ENCODE results near the gene PSMG3. TPM values are rescaled to one million over a fixed set of nuclear protein-coding genes. Genes with fewer than 3 reads are reported as not detected.

Gene PSMG3
- total and polyA plus RNA-seq, 2 of the 8 experiments (the other 6 are each of a cell fraction or from before 2014, with no cell fraction given), result 30.2 to 62.0 TPM

GRCh38 chr7:1542841-1543747, 26.7 kb downstream of the PSMG3 start (continued):
- TF ChIP-seq JUND (IDR thresholded peaks at IDR 0.05; ENCODE audit: low read length), result no peak
- no peak for TF ChIP-seq BRCA1 (IDR thresholded peaks at IDR 0.05; ENCODE audit: low read depth, low read length)
- TF ChIP-seq CHD2 (IDR thresholded peaks at IDR 0.05; ENCODE audit: low read length), result no peak
